ENCODE measurements around the gene CD70. TPM values are rescaled to one million over a fixed set of nuclear protein-coding genes. Genes with fewer than 3 reads are reported as not detected.
"Not testable (repeated sequence)": the region's sequence is repeated elsewhere in the genome, so short reads cannot be mapped to it uniquely, and the experiment has no call there.

The CD70 gene
- polyA plus RNA-seq, 3 donors, result 0.12 TPM; not detected in 2

DNA sequence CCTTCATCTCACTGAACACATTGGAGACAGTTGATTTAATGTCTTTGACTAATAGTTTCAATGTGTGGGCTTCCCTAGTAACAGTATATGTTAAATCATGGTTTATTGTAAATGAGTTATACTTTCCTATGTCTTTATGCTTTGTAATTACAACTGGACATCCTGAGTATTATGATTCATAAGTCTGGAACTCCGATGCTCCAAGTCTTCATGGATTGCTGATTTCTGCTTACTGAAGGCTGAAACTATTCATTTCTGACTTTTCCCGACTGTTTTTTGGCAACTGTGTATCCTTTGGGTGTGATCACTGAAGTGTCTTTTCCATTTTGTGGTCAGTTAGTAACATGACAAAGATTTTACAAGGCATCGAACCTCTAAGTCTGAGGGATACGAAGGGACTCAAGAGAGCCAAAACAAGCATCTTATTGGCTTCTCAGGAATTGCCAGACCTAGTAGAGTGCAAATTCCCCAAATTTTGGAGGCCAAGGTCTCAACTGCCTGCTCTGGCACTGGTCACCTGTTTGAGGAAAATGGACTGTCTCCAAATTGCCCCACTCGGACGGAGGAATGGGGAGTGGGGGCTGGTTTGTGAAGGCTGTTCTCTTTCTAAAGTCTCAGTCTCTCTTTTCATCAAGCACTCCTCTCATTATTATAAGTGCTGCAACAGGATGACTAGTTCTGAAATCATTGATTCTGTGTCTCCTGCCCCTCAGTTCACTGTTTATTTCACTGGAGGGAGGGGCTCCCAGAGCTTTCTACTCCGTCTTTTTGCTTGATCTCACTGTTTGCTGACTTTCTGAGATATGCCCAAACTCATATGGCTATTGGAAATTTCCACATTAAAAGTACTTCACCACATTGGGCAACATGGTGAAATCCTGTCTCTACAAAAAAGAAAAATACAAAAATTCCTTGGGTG lies 20.2 kb upstream of the CD70 start:
- H3K36me3 ChIP-seq (replicated peaks in 1 of 2; ENCODE audit: control insufficient read depth in 1 of 2, insufficient read depth in 2 of 2, low read length in 2 of 2), result no peaks in the 10 kb centered on the region
- no peaks in the 10 kb centered on the region for H3K36me3 Mint-ChIP-seq
- 68% methylated on average over 4 of the region's 7 CpGs for WGBS (ENCODE audit: insufficient coverage)
- H3K4me1 Mint-ChIP-seq, result peaks cover 8% of the 10 kb centered on the region
- H3K4me3 ChIP-seq (replicated peaks in 1 of 3; ENCODE audit: low read depth in 2 of 3, low read length in 3 of 3), result no peak overlapping the region
- intact Hi-C loops (cut with micrococcal nuclease), result no loop called here
- no peak overlapping the region for H2AFZ ChIP-seq (ENCODE audit: insufficient read depth, low read depth, low read length, poor library complexity, severe bottlenecking)
- peaks cover 11 to 26% of the 10 kb centered on the region in 2 donors for H3K27me3 ChIP-seq (ENCODE audit: control insufficient read depth in 2 of 2, insufficient read depth in 2 of 2, low read length in 2 of 2)
- no peak overlapping the region for H3K27ac ChIP-seq (ENCODE audit: low read depth in 1 of 2, low read length in 2 of 2)
- TF ChIP-seq, protein P1, sequence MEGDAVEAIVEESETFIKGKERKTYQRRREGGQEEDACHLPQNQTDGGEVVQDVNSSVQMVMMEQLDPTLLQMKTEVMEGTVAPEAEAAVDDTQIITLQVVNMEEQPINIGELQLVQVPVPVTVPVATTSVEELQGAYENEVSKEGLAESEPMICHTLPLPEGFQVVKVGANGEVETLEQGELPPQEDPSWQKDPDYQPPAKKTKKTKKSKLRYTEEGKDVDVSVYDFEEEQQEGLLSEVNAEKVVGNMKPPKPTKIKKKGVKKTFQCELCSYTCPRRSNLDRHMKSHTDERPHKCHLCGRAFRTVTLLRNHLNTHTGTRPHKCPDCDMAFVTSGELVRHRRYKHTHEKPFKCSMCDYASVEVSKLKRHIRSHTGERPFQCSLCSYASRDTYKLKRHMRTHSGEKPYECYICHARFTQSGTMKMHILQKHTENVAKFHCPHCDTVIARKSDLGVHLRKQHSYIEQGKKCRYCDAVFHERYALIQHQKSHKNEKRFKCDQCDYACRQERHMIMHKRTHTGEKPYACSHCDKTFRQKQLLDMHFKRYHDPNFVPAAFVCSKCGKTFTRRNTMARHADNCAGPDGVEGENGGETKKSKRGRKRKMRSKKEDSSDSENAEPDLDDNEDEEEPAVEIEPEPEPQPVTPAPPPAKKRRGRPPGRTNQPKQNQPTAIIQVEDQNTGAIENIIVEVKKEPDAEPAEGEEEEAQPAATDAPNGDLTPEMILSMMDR (IDR thresholded peaks at IDR 0.05), result no peak
- H3K4me2 ChIP-seq (replicated peaks; ENCODE audit: extremely low read depth, low read length, poor library complexity, severe bottlenecking), result no peak overlapping the region
- H3K79me2 ChIP-seq (ENCODE audit: insufficient read depth, low read length), result no peaks in the 10 kb centered on the region
- no peak for DNase-seq
- H3K27ac Mint-ChIP-seq, result peak overlapping the region in 1 of 7 donors; percentile 33
- no peaks in the 10 kb centered on the region for H3K9me3 ChIP-seq (replicated peaks in 1 of 2; ENCODE audit: control insufficient read depth in 1 of 2, insufficient read depth in 1 of 2, low read length in 2 of 2)
- H4K20me1 ChIP-seq (ENCODE audit: insufficient read depth, low read length), result no peaks in the 10 kb centered on the region
- H3K9ac ChIP-seq (ENCODE audit: insufficient read depth, low read length, poor library complexity, severe bottlenecking), result no peak overlapping the region
- peak overlapping the region in 1 of 2 donors; percentile 44 for H3K4me3 Mint-ChIP-seq
- peaks cover 0 to 13% (median 3%) of the 10 kb centered on the region in 7 donors for H3K9me3 Mint-ChIP-seq
- peaks cover 43 to 63% (median 44%) of the 10 kb centered on the region in 3 donors for H3K27me3 Mint-ChIP-seq (ENCODE audit: low read depth in 3 of 3)
- H3K4me1 ChIP-seq (ENCODE audit: control insufficient read depth in 1 of 2, insufficient read depth in 2 of 2, low read length in 2 of 2), result peaks cover 7 to 13% of the 10 kb centered on the region in 2 donors

DNA sequence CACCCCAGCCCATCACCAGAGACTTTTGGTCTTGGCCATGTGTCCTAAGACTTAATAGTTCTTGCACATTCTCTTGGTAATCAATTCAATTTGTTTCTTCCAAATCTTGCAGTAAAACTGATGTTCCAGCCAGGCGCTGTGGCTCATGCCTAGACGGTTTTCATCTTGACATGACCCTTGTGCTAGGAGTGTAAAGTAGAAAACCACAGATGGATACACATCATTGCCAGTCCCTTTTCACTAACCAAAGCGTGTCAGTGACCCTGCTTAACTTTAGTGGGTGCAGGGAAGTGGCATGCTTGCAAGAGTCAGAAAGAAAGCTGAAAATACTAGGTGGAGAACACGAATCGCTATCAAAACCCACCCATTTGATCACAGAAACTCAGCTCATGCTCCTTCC lies 18.0 kb upstream of the CD70 start:
- no peak for DNase-seq
- no peaks in the 10 kb centered on the region for H3K79me2 ChIP-seq (ENCODE audit: insufficient read depth, low read length)
- Mint-ChIP-seq H3K9me3 (peaks cover 0 to 7% (median 3%) of the 10 kb centered on the region in 7 donors), H3K27me3 (ENCODE audit: low read depth in 3 of 3) (peaks cover 39 to 48% (median 41%) of the 10 kb centered on the region in 3 donors), H3K27ac (no peak overlapping the region), H3K36me3 (no peaks in the 10 kb centered on the region), H3K4me1 (peaks cover 10% of the 10 kb centered on the region), H3K4me3 (peak overlapping the region in 1 of 2 donors; percentile 39)
- no peaks in the 10 kb centered on the region for H3K9me3 ChIP-seq (replicated peaks in 1 of 2; ENCODE audit: control insufficient read depth in 1 of 2, insufficient read depth in 1 of 2, low read length in 2 of 2)
- no peak overlapping the region for H3K4me2 ChIP-seq (replicated peaks; ENCODE audit: extremely low read depth, low read length, poor library complexity, severe bottlenecking)
- H4K20me1 ChIP-seq (ENCODE audit: insufficient read depth, low read length), result no peaks in the 10 kb centered on the region
- no peaks in the 10 kb centered on the region for H3K36me3 ChIP-seq (replicated peaks in 1 of 2; ENCODE audit: control insufficient read depth in 1 of 2, insufficient read depth in 2 of 2, low read length in 2 of 2)
- H2AFZ ChIP-seq (ENCODE audit: insufficient read depth, low read depth, low read length, poor library complexity, severe bottlenecking), result no peak overlapping the region
- H3K27ac ChIP-seq (ENCODE audit: low read depth in 1 of 2, low read length in 2 of 2), result no peak overlapping the region
- no CpG with 5 or more reads among the region's 5 CpGs for WGBS (ENCODE audit: insufficient coverage)
- TF ChIP-seq, protein P1 (IDR thresholded peaks at IDR 0.05), result no peak
- peaks cover 11 to 21% of the 10 kb centered on the region in 2 donors for H3K27me3 ChIP-seq (ENCODE audit: control insufficient read depth in 2 of 2, insufficient read depth in 2 of 2, low read length in 2 of 2)
- H3K4me1 ChIP-seq (ENCODE audit: control insufficient read depth in 1 of 2, insufficient read depth in 2 of 2, low read length in 2 of 2), result peaks cover 5 to 13% of the 10 kb centered on the region in 2 donors
- intact Hi-C loops (cut with micrococcal nuclease), result no loop called here
- H3K4me3 ChIP-seq (replicated peaks in 1 of 3; ENCODE audit: low read depth in 2 of 3, low read length in 3 of 3), result no peak overlapping the region
- no peak overlapping the region for H3K9ac ChIP-seq (ENCODE audit: insufficient read depth, low read length, poor library complexity, severe bottlenecking)

DNA sequence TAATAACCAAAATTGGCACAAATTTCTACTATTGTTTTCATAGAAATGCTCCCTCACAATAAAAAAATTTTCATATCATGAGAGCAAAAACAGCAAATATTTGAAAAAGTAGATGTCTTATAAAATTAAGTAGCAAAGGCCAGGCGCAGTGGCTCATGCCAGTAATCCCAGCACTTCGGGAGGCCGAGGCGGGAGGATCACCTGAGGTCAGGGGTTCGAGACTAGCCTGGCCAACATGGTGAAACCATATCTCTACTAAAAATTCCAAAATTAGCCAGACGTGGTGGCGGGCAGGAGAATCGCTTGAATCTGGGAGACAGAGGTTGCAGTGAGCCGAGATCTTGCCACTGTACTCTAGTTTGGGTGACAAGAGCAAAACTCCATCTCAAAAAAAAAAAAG lies 17.2 kb upstream of the CD70 start:
- H3K4me3 Mint-ChIP-seq; H3K9me3 Mint-ChIP-seq; DNase-seq; H3K9me3 ChIP-seq (replicated peaks in 1 of 2; ENCODE audit: control insufficient read depth in 1 of 2, insufficient read depth in 1 of 2, low read length in 2 of 2); H3K4me2 ChIP-seq (replicated peaks; ENCODE audit: extremely low read depth, low read length, poor library complexity, severe bottlenecking); H3K27ac Mint-ChIP-seq; H3K4me3 ChIP-seq (replicated peaks in 1 of 3; ENCODE audit: low read depth in 2 of 3, low read length in 3 of 3); H3K4me1 Mint-ChIP-seq; H2AFZ ChIP-seq (ENCODE audit: insufficient read depth, low read depth, low read length, poor library complexity, severe bottlenecking); H4K20me1 ChIP-seq (ENCODE audit: insufficient read depth, low read length); H3K36me3 Mint-ChIP-seq; H3K27ac ChIP-seq (ENCODE audit: low read depth in 1 of 2, low read length in 2 of 2); H3K79me2 ChIP-seq (ENCODE audit: insufficient read depth, low read length); H3K9ac ChIP-seq (ENCODE audit: insufficient read depth, low read length, poor library complexity, severe bottlenecking); intact Hi-C loops (cut with micrococcal nuclease); H3K36me3 ChIP-seq (replicated peaks in 1 of 2; ENCODE audit: control insufficient read depth in 1 of 2, insufficient read depth in 2 of 2, low read length in 2 of 2): not testable (repeated sequence)
- 80% methylated on average over 1 of the region's 9 CpGs for WGBS (ENCODE audit: insufficient coverage)
- Histone ChIP-seq H3K27me3 (ENCODE audit: control insufficient read depth in 2 of 2, insufficient read depth in 2 of 2, low read length in 2 of 2) (peaks cover 11 to 21% of the 10 kb centered on the region in 2 donors), H3K4me1 (ENCODE audit: control insufficient read depth in 1 of 2, insufficient read depth in 2 of 2, low read length in 2 of 2) (peaks cover 5 to 12% of the 10 kb centered on the region in 2 donors)
- H3K27me3 Mint-ChIP-seq (ENCODE audit: low read depth in 3 of 3), result peaks cover 41 to 48% (median 41%) of the 10 kb centered on the region in 3 donors
